GM18951 (cell line): ENCODE results near the gene JMJD1C.

ENCODE experiments used
- POLR2A ChIP-seq: IDR thresholded peaks from 4 replicates; pipeline ENCODE4 v1.6.1; 2011; ENCODE audit warnings: mild to moderate bottlenecking; ENCODE audit not compliant: insufficient read length, insufficient read depth; ENCODE audit errors: extremely low read depth
- in situ Hi-C: fragments of 300-500 bp; cut with MboI; formaldehyde crosslinking; loops from one replicate; pipeline ENCODE4 v1.12.0; 2022; ENCODE audit warnings: low sequenced_read_pairs, mixed read lengths, inconsistent platforms; ENCODE audit not compliant: unreplicated experiment

JMJD1C gene

DNA sequence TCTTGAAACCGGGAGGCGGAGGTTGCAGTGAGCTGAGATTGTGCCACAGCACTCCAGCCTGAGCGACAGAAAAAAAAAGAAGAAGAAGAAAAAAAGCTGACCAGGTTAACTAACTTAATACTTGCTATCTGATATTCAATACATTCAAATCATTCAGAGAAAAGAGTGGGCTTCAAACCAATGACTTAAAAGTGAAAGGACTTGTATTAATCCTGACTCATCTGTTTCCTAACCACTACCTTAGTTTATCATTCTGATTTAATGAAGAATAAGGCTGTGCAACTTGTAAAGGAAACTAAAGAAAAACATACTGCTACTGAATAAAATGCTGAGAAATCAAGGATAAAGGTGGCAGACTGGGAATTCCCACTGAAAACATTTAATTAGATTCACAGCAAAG, 204.3 kb downstream of the JMJD1C start:
- in situ Hi-C loops, result no loop called here
- no peak for TF ChIP-seq POLR2A

DNA sequence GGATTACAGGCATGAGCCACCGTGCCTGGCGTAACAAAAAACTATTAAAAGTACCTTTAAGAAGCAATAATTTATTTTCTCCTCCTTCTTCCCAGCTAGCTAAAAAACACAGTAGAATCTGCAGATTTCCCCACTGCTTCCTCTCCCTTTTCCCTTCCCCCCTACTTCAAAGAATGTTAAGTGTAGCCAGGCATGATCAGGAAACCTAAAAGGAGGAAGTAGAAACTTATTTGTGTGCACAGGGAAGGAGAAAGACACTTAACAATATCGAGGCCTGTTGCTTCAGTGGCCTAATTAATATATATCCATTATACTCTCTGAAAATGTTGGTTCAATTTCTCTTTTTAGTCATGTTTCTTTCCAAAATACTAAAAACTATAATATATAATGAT, 204.9 kb downstream of the JMJD1C start:
- TF ChIP-seq POLR2A, result no peak
- in situ Hi-C loops, result no loop called here

DNA sequence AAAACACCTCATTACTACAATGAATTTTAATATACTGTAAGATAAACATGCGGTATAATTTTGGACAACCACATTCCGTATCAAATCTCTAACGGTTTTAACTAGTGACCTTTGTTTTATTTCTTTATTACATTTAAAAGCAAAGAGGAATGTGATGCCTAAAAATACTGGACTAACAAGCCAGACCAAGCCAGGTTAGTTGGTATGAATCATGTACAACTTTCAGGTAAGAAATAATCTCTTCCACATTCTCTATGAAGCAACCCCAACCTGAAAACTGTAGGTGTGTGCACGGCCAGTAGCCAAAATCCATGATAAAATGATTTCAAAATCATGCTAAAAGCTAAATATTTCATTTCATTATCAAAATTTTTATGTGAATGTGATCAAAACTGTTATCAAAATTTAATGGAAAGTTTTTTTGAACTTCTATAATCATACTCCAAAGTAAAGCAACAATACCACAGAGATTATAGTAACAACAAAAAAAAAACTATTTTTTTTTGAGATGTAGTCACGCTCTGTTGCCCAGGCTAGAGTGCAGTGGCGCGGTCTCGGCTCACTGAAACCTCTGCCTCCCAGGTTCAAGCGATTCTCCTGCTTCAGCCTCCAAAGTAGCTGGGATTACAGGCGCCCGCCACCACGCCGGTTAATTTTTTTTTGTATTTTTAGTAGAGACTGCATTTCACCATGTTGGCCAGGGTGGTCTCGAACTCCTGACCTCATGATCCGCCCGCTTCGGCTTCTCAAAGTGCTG, 205.5 kb downstream of the JMJD1C start:
- in situ Hi-C loops, result no loop called here
- no peak for TF ChIP-seq POLR2A

DNA sequence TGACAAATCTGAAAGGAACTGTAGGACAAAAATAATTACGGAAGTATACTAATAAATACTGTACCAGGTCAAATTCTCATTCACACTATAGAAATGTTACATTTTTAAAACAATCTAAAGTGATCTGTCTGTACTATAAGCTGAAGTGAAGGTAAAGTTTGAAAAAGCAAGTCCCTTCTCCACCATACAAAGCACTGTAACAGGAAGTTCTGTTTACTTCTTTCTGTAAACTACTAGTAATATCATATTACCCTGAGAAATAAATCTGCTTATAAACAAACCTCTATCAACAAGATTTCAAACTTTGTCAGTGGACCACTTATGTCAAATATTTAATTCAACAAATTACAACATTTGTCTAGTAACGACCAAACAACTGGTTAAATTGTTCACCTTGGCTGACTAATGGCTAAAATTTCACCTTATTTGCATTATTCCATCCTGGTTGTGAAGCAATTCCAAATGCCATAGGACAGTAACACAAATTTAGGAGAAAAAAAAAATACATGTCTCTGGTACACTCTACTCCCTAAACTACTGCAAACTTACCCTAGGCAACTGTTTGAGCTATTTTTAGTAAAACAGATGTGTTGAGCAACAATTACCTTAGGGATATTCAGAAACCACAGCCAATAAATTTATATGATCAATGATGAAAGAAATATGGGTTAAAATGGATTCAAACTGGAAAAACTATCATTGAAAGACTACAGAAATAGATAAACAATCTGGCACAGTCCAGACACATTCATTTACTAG, 206.7 kb downstream of the JMJD1C start:
- TF ChIP-seq POLR2A, result no peak
- in situ Hi-C loops, result no loop called here

DNA sequence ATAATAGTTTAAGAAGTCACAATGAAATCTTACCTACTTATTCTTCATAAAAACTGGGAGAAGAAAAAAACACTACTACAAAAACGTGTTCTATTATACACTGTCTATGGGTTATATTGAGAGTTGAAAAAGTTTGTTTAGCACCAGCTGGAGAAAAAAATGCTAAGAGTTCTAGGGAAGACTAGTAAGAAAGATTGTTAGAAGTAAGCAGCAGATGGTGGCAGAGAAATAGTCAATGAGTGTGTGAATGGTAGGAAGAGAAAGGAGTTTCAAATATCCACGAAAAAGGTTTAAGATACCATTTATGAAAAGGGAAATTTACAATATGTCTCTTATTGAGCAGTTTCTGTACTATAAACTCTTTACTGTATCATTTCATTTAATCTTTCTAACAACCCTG, 208.0 kb downstream of the JMJD1C start:
- no peak for TF ChIP-seq POLR2A
- in situ Hi-C loops, result no loop called here

DNA sequence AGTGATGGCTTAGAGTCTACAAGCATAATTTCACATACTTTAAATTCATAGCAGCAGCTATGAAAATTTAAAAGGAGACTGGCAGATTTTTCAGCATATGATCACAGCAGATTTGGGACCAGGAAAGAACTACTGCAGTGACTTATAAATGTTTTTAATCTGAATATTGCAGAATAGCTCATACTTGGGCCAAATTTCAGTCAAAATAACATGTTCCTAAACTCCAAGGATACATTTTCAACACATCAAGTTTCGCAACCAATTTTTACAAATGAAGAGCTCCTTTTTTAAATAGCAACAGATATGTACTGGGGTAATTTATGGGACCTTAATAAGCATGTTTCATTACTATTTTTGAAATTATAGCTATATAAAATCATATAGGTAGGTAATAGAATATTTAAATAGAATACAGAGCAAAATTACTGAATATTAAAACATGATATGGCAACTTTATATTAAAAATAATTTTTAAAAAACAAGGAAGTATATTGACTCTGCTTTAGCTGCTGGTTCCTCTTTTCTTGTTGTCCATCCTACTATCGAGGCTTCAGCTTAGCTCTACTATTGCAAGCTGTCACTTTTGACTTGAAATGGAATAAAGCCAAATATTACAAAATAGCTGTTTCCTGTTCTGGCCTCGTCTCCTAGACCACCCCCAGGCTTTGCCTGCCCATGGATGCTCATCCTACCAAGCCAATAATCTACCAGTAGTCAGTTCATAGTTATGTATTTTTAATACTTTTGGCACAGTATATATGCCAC, 209.6 kb downstream of the JMJD1C start:
- TF ChIP-seq POLR2A, result no peak
- in situ Hi-C loops, result no loop called here

DNA sequence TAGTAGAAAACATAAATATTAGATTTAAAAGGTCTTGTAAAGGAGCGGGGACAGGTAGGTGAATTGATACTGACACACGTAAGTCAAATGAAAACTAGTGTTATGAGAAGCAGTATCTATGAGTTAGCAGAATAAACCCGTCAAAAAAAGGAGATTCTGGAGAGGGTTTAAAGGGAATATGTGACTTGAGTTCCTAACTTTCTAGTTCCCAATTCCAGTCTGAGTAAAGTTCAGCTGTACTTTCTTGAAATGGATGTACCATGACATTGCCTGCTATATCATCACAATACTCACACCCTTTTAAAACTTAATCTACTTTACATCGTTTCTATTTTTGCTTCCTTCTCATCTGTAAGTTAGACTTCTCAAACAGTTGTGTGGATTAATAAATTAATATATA, 210.5 kb downstream of the JMJD1C start:
- no peak for TF ChIP-seq POLR2A
- in situ Hi-C loops, result no loop called here

DNA sequence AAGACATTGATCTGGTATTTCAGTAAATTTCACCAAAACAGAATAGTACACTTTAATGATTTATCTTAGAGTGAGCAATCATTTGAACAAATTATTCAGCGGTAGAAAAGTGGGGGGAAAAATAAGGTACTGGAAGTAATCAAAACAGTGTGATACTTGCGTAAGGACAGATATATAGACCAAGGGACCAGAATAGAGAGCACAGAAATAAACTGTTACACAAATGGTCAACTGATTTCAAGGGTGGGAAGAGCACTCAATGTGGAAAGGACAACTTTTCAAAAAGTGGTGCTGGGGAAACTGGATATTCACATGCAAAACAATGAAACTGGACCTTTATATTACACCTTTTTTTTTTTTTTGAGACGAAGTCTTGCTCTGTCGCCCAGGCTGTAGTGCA, 212.7 kb downstream of the JMJD1C start:
- in situ Hi-C loops, result no loop called here
- TF ChIP-seq POLR2A, result no peak

DNA sequence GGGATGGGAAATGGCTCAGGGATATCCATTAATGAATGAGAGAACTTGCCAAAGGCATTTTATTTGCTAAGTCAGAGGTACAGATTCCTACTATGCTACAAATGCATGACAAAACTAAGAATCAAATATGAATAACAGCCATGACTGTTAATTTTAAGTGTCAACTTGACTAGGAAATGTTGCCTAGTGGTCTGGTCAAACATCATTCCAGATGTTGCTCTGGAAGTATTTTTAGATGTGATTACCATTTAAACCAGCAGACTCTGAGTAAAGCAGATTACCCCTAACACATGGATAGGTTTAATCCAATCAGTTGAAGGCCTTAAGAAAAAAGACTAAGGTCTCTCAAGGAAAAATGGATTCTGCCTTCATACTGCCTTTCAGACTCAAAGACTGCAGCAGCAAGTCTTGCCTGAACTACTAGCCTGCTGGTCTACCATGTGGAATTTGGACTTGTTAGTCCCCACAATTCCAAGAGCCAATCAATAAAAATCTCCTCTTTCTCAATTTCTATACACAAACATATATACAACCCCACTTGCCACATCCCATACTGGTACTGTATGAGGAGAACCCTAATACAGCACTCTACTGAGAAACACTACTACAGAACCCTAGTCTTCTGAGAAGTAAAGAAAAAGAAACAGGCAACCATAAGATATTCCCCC, 213.5 kb downstream of the JMJD1C start:
- no peak for TF ChIP-seq POLR2A
- in situ Hi-C loops, result no loop called here

DNA sequence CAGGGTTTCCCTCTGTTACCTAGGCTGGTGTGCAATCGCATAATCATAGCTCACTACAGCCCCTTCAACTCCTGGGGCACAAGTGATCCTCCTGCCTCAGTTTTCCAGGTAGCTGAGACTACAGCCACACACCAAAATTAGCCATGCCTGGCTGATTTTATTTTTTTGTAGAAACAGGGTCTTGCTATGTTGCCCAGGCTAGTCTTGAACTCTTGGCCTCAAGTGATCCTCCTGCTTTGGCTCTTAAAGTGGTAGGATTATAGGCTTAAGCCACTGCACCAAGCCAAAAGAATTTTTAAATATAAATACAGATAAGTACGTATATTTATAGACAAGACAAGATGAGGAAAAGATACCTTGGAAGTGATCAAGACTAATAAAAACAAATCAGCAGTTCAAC, 215.7 kb downstream of the JMJD1C start:
- in situ Hi-C loops, result no loop called here

DNA sequence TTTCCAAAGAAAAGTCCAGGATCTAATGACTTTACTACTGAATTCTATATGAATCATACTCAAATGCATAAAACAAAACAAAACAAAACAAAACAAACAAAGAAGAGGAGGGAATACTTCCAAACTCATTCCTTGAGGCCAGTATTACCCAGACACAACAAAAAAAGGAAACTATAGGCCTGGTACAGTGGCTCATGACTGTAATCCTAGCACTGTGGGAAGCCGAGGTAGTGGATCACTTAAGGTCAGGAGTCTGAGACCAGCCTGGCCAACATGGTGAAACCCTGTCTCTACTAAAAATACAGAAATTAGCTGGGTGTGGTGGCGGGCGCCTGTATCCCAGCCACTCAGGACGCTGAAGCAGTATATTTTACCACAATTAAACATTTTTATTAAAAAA, 218.0 kb downstream of the JMJD1C start:
- in situ Hi-C loops, result no loop called here
- TF ChIP-seq POLR2A, result no peak

More for the DNA sequence above, 215.7 kb downstream of the JMJD1C start:
- TF ChIP-seq POLR2A, result no peak

DNA sequence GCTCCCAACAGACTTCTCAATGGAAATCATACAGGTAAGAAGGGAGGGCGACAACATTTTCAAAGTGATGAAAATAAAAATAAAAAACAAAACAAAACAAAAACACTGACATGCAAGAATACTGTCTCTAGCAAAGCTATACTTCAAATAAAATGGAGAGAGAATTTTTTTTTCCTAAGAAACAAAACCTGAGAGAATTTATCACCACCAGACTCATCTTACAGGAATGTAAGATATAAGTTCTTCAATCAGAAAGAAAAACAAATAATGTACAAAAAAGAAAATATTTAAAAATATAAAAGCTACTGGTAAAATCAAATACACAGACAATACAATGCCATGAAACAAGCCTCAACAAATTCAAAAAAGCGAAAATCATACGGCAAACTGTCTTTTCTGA, 219.4 kb downstream of the JMJD1C start:
- no peak for TF ChIP-seq POLR2A
- in situ Hi-C loops, result no loop called here

DNA sequence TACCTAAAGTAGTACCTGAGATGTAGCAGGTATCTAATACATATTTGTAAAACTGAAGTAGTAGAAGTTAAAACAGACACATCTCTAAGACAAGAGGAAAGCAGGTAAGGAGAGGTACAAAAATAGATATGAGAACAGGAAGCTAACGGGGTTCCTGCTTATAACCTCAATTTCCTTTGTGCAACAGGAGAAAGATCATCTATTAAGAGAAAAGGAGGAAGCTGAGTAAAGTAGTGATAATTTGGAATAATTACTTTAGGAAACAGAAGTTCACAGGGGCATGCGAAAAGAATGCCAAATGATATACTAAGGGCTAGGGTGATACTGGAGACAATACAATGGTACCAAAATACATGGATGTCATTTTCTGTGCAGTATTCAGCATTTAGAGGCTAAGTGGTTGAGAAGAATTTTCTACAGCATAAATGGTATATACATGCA, 223.9 kb downstream of the JMJD1C start:
- TF ChIP-seq POLR2A, result no peak
- in situ Hi-C loops, result no loop called here

DNA sequence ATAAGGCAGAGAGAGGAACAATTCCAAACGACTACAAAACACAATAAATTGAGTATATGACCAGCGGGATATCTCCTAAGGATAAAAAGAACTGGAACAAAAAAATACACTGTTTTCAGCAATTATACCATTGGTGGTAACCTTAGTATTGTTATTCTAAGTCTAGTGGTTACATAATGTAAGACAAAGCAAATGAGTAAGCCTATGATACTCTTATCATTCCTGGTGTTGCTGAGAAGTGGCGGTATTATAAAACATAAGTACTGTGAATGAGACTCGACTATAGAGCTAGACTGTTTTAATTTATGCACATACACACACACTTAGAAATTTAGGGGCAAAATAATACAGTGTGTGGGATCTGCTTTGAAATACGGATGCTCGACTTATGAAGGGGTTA, 225.0 kb downstream of the JMJD1C start:
- in situ Hi-C loops, result no loop called here
- TF ChIP-seq POLR2A, result no peak
